ENCODE results near the gene MYO5B.

MYO5B gene

DNA sequence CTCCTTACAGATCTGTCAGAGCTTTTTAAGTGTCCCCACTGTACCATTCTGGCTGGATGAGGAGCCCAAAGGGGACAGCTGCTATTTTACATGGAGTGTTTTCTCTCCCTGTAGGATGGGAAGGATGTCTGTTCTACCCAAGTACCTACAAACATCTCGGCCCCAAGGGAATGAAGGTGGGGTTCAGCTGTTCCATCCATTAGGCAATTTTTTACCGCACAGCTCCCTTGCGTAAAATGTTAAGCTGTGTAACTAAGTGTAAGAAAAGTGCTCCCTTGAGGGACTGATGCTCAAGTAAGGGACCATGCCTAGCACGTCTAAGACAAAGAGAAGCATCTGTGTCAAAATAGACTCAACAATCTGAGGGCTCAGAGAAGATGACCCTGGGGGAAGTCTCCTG lies 180.3 kb downstream of the MYO5B start:
- no peak for DNase-seq (ENCODE audit: low read depth)
- TF ChIP-seq, protein P1, sequence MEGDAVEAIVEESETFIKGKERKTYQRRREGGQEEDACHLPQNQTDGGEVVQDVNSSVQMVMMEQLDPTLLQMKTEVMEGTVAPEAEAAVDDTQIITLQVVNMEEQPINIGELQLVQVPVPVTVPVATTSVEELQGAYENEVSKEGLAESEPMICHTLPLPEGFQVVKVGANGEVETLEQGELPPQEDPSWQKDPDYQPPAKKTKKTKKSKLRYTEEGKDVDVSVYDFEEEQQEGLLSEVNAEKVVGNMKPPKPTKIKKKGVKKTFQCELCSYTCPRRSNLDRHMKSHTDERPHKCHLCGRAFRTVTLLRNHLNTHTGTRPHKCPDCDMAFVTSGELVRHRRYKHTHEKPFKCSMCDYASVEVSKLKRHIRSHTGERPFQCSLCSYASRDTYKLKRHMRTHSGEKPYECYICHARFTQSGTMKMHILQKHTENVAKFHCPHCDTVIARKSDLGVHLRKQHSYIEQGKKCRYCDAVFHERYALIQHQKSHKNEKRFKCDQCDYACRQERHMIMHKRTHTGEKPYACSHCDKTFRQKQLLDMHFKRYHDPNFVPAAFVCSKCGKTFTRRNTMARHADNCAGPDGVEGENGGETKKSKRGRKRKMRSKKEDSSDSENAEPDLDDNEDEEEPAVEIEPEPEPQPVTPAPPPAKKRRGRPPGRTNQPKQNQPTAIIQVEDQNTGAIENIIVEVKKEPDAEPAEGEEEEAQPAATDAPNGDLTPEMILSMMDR (IDR thresholded peaks at IDR 0.05; ENCODE audit: control insufficient read depth, extremely low read depth, insufficient read depth) = no peak
- H3K4me3 ChIP-seq (ENCODE audit: low read depth, low read length) = no peak overlapping the region

DNA sequence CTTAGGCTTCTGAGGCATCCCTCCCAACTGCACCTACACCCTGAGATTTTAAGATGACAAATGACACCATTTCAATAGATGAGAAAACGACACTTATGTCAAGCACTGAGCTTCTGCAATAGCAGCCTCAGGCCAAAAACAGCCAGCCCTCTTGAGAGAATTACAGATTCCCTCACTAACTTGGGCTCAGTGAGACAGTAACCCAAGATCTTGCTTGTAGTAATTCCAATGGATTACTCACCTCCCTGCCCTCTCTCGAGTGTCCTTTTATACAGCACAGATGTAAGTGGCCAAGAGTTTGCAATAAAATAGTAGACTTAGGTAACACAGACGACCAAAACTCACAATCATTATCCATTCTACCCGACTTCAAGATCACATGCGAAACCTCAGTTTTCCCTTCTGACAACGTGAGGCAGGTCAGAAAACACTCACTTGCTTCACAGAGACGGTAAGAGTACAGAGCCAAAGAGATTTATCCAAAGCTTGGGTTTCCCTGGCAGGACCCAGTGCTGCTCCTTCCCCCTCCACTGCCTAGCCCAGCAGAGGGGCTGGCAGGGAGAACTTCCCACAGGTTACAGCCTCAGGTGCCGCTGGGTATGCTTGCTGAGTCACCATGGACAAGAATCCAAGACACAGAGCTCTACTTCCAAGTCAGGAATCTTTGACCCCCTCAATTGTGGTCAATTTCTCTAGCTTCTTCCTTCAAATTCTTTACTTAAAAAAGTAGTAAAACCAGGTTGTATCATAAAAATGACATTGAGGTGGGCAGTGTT lies 181.4 kb downstream of the MYO5B start:
- no peak for DNase-seq (ENCODE audit: low read depth)
- TF ChIP-seq, protein P1 (IDR thresholded peaks at IDR 0.05; ENCODE audit: control insufficient read depth, extremely low read depth, insufficient read depth) = no peak

DNA sequence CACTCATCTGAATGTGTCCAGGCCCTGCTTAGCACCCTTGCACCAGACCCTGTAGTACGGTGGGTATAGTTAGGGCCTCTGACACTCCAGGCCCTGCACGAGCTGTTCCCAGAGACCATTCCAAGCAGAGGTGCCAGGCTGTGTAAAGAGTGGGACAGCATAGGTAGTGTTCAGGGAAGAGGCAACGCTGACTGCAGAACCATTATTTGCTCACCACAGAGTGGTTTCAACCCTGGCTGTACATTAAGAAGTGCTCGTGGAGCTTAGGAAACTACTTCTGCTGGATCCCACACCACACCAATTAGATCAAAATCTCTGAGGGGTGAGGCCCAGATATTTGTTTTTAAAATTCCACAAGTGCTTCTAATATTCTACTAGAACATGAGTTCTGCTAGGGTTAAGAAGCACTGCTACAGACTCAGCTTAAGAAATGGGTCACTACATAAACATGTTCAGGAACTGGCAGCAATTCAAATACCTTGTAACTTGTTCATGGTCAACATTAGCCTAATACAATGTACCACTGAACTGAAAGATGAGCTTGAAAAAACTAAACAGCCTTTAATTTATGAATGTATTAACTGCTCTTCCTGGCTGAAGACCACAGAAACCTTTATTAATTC lies 183.0 kb downstream of the MYO5B start:
- DNase-seq (ENCODE audit: low read depth) = peak; percentile 61
- TF ChIP-seq, protein P1 (IDR thresholded peaks at IDR 0.05; ENCODE audit: control insufficient read depth, extremely low read depth, insufficient read depth) = no peak
- H3K4me3 ChIP-seq (ENCODE audit: low read depth, low read length) = no peak overlapping the region

More for the DNA sequence above, 181.4 kb downstream of the MYO5B start:
- no peak overlapping the region for H3K4me3 ChIP-seq (ENCODE audit: low read depth, low read length)

DNA sequence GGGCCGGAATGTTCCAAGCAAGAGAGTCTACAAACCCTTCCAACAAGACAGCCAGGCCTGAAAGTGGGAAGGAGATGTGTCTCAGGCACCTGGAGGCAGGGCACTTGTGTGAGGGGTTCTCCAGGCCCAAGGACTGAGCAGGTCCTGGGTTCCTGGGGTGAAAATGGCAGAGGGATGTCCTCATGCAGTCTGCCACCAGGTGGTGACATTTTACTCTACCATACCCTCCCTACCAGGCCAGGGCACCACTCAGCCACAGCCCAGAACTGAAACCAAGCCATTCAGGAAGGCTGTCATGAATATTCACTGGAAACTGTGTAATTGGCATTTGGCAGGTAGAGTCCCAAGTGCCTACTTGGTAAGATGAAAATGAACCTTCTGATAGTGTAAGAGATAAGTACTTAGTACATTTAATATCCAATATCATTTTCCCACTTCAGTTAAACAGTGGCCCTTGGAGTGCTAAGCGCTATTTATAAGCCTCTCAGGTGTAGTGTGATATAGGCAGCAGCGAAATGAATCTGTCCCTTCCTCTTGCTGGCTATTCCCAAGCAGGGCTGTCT lies 185.1 kb downstream of the MYO5B start:
- TF ChIP-seq, protein P1 (IDR thresholded peaks at IDR 0.05; ENCODE audit: control insufficient read depth, extremely low read depth, insufficient read depth) = peak; percentile 76
- no peak overlapping the region for H3K4me3 ChIP-seq (ENCODE audit: low read depth, low read length)
- peak; percentile 19 for DNase-seq (ENCODE audit: low read depth)

DNA sequence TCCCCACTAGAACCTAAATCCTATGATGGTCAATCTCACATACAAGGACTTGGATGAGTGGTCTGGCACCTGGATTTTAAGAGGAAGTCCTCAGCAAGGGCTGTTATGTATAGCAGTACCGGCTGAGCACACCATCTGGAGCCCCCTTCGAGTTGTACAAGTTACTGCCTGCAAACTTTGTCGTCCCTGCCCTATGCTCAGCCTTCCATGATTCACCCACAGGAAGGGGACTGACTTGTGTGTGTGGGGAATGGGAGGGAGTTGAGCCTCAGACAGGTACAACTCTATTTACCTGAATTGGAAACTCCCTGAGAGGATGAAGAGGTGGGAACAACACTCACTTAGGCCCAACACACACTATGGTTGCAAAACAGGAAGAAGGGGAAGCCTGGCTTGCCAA lies 186.6 kb downstream of the MYO5B start:
- no peak for DNase-seq (ENCODE audit: low read depth)
- H3K4me3 ChIP-seq (ENCODE audit: low read depth, low read length) = no peak overlapping the region
- TF ChIP-seq, protein P1 (IDR thresholded peaks at IDR 0.05; ENCODE audit: control insufficient read depth, extremely low read depth, insufficient read depth) = no peak

DNA sequence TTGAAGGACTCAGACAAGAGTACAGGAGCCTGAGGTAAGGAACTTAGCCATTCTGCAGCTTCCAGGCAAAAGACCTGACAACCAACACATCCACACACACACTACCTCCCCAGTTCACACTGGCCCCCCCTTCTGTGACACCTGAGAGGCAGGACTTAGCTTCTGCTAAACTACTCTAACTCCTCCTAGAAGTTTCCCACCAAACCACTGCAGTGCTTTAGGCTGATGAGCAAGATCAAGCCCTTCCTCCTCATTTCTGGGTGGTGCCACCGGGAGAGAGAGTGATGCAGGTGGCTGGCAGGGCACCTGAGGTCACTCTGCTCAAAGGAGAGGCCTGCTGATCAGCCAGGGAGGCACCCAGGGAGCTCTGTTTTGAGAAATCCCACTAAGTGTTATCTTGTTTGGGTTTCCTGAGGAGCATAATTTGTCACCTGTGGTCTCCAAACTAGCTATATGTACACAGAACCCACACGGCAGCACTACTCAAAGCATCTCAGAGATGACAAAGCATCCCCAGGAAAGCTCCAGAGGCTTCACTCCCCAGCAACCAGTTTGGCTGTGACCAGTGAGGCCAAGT lies 188.4 kb downstream of the MYO5B start:
- DNase-seq (ENCODE audit: low read depth) = no peak
- no peak overlapping the region for H3K4me3 ChIP-seq (ENCODE audit: low read depth, low read length)
- TF ChIP-seq, protein P1 (IDR thresholded peaks at IDR 0.05; ENCODE audit: control insufficient read depth, extremely low read depth, insufficient read depth) = no peak
